ENCODE data around the gene KRT6A. TPM values are rescaled to one million over a fixed set of nuclear protein-coding genes. Genes with fewer than 3 reads are reported as not detected.

The KRT6A gene
- total and polyA plus RNA-seq, 2 donors (not counting 1 experiment from before 2014, with no cell fraction given), result not detected

DNA sequence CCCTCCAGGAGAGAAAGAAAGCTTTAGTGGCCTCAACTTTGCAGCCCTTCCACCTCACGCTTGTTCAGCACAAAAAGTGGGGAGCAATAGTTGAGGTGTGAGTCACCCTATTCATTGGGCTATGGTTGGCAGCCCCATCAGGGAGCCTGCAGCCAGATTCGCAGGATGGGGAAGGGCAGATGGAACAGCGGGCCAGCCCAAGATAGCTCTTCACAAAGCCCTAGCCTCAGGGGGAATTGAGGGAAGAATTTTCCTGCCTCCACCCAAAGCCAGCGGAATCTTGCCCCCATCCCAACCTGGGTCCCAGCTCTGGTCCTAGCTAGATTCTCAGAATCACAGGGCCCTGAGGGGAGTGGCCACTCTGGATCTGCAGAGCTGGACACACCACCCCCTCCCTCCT lies 30.8 kb upstream of the KRT6A start:
- 100% methylated on average over 2 of the region's 4 CpGs for WGBS (ENCODE audit: insufficient coverage)

GRCh38 chr12:52522346-52523011 lies 29.4 kb upstream of the KRT6A start:
- H4K20me1 ChIP-seq (ENCODE audit: control insufficient read depth, insufficient read depth, low read length, poor library complexity, severe bottlenecking), result no peaks in the 10 kb centered on the region
- WGBS (ENCODE audit: insufficient coverage), result 65% methylated on average over 8 of the region's 10 CpGs
- ChIA-PET CTCF (no interaction called here), POLR2A (no interaction called here)
- no peak for ATAC-seq (ENCODE audit: low read depth)
- H3K9ac ChIP-seq (ENCODE audit: low read length), result no peak overlapping the region
- DNase-seq, result no peak
- H3K4me2 ChIP-seq (replicated peaks; ENCODE audit: low read depth, low read length, poor library complexity, severe bottlenecking), result no peak overlapping the region
- Mint-ChIP-seq H3K9me3 (ENCODE audit: insufficient read depth) (no peaks in the 10 kb centered on the region), H3K4me3 (no peak overlapping the region), H3K4me1 (no peaks in the 10 kb centered on the region), H3K27me3 (peaks cover 3% of the 10 kb centered on the region), H3K27ac (no peak overlapping the region)
- no peaks in the 10 kb centered on the region for H3K9me3 ChIP-seq (ENCODE audit: control extremely low read depth in 1 of 3, control insufficient read depth in 2 of 3, insufficient read depth in 1 of 3, low read length in 2 of 3)
- no peaks in the 10 kb centered on the region for H3K36me3 ChIP-seq (replicated peaks in 1 of 2; ENCODE audit: control extremely low read depth in 1 of 2, control insufficient read depth in 1 of 2, extremely low read depth in 1 of 2, insufficient read depth in 2 of 2, low read length in 1 of 2)
- no peak overlapping the region for H2AFZ ChIP-seq (ENCODE audit: insufficient read depth, low read depth, low read length, poor library complexity, severe bottlenecking)
- H3K79me2 ChIP-seq (ENCODE audit: control insufficient read depth, insufficient read depth, low read length), result no peaks in the 10 kb centered on the region
- H3K4me3 ChIP-seq (ENCODE audit: control extremely low read depth in 1 of 5, extremely low read depth in 1 of 5, insufficient read depth in 1 of 5, low read depth in 2 of 5, low read length in 4 of 5), result no peak overlapping the region
- H3K4me1 ChIP-seq (ENCODE audit: control insufficient read depth in 2 of 2, insufficient read depth in 2 of 2, low read length in 2 of 2), result no peaks in the 10 kb centered on the region
- no peak overlapping the region for H3K27ac ChIP-seq (ENCODE audit: low read length in 2 of 2)
- intact Hi-C loops (cut with micrococcal nuclease), result no loop called here
- no peak for TF ChIP-seq EZH2 (IDR thresholded peaks at IDR 0.05; ENCODE audit: borderline replicate concordance, insufficient read depth, low read depth, low read length, poor library complexity, severe bottlenecking)
- TF ChIP-seq CTCF (IDR thresholded peaks at IDR 0.05), result no peak
- no peaks in the 10 kb centered on the region for H3K27me3 ChIP-seq (replicated peaks in 1 of 4; ENCODE audit: control extremely low read depth in 1 of 4, control insufficient read depth in 3 of 4, insufficient read depth in 4 of 4, low read length in 3 of 4)

More for the DNA sequence above, 30.8 kb upstream of the KRT6A start:
- Histone ChIP-seq H3K79me2 (ENCODE audit: control insufficient read depth, insufficient read depth, low read length) (no peaks in the 10 kb centered on the region), H3K9me3 (ENCODE audit: control extremely low read depth in 1 of 3, control insufficient read depth in 2 of 3, insufficient read depth in 1 of 3, low read length in 2 of 3) (no peaks in the 10 kb centered on the region), H3K4me3 (ENCODE audit: control extremely low read depth in 1 of 5, extremely low read depth in 1 of 5, insufficient read depth in 1 of 5, low read depth in 2 of 5, low read length in 4 of 5) (no peak overlapping the region), H3K4me2 (replicated peaks; ENCODE audit: low read depth, low read length, poor library complexity, severe bottlenecking) (no peak overlapping the region), H4K20me1 (ENCODE audit: control insufficient read depth, insufficient read depth, low read length, poor library complexity, severe bottlenecking) (no peaks in the 10 kb centered on the region), H3K36me3 (replicated peaks in 1 of 2; ENCODE audit: control extremely low read depth in 1 of 2, control insufficient read depth in 1 of 2, extremely low read depth in 1 of 2, insufficient read depth in 2 of 2, low read length in 1 of 2) (no peaks in the 10 kb centered on the region), H3K4me1 (ENCODE audit: control insufficient read depth in 2 of 2, insufficient read depth in 2 of 2, low read length in 2 of 2) (no peaks in the 10 kb centered on the region), H3K27ac (ENCODE audit: low read length in 2 of 2) (no peak overlapping the region), H3K27me3 (replicated peaks in 1 of 4; ENCODE audit: control extremely low read depth in 1 of 4, control insufficient read depth in 3 of 4, insufficient read depth in 4 of 4, low read length in 3 of 4) (no peaks in the 10 kb centered on the region), H3K9ac (ENCODE audit: low read length) (no peak overlapping the region), H2AFZ (ENCODE audit: insufficient read depth, low read depth, low read length, poor library complexity, severe bottlenecking) (no peak overlapping the region)
- Mint-ChIP-seq H3K4me1 (no peaks in the 10 kb centered on the region), H3K9me3 (ENCODE audit: insufficient read depth) (no peaks in the 10 kb centered on the region), H3K4me3 (no peak overlapping the region), H3K27ac (no peak overlapping the region), H3K27me3 (no peaks in the 10 kb centered on the region)
- CTCF ChIA-PET, result no interaction called here
- intact Hi-C loops (cut with micrococcal nuclease), result no loop called here
- no peak for ATAC-seq (ENCODE audit: low read depth)
- no peak for TF ChIP-seq CTCF (IDR thresholded peaks at IDR 0.05)
- TF ChIP-seq EZH2 (IDR thresholded peaks at IDR 0.05; ENCODE audit: borderline replicate concordance, insufficient read depth, low read depth, low read length, poor library complexity, severe bottlenecking), result no peak
- no peak for DNase-seq
- POLR2A ChIA-PET, result no interaction called here

All from B cell (primary cell).